Astrocyte (in vitro differentiated cells and primary cell): ENCODE measurements around the gene NT5DC3. TPM values are rescaled to one million over a fixed set of nuclear protein-coding genes. Genes with fewer than 3 reads are reported as not detected.

ENCODE experiments used
- DNase-seq: peaks from one replicate; pipeline ENCODE4 v3.0.0-alpha.2; 2010; ENCODE audit warnings: low read depth
- FAIRE-seq: peaks from 2 replicates; lab custom pipeline; 2011; peaks lifted over from hg19 to GRCh38; lab: Jason Lieb, UNC
- H2AFZ ChIP-seq: 2 replicates; pipeline ENCODE4 v1.6.0; 2012; ENCODE audit warnings: low read depth, low read length, inconsistent platforms
- H3K27ac ChIP-seq: 2 replicates; pipeline ENCODE4 v1.5.1; 2011; ENCODE audit warnings: low read depth, low read length, inconsistent platforms
- H3K27me3 ChIP-seq: 2 replicates; pipeline ENCODE4 v1.6.0; 2011; ENCODE audit warnings: low read length, inconsistent platforms; ENCODE audit not compliant: insufficient read depth
- H3K36me3 ChIP-seq: 2 replicates; pipeline ENCODE4 v1.5.1; 2011; ENCODE audit warnings: low read length, inconsistent platforms; ENCODE audit not compliant: insufficient read depth
- H3K4me1 ChIP-seq: 2 replicates; pipeline ENCODE4 v1.5.1; 2011; ENCODE audit warnings: low read length, inconsistent platforms; ENCODE audit not compliant: insufficient read depth
- H3K4me2 ChIP-seq: 2 replicates; pipeline ENCODE4 v1.6.0; 2012; ENCODE audit warnings: low read length, inconsistent platforms
- H3K4me3 ChIP-seq: 2 replicates; pipeline ENCODE4 v1.5.1; 2011; ENCODE audit warnings: low read depth, mild to moderate bottlenecking, low read length, inconsistent platforms; ENCODE audit not compliant: insufficient read depth
- H3K79me2 ChIP-seq: 2 replicates; pipeline ENCODE4 v1.6.0; 2012; ENCODE audit warnings: mild to moderate bottlenecking, low read length, inconsistent platforms; ENCODE audit not compliant: insufficient read depth
- H3K9ac ChIP-seq: 2 replicates; pipeline ENCODE4 v1.6.0; 2012; ENCODE audit warnings: mild to moderate bottlenecking, low read length, inconsistent platforms
- H3K9me3 ChIP-seq: 2 replicates; pipeline ENCODE4 v1.5.1; 2012; ENCODE audit warnings: low read depth, mild to moderate bottlenecking, low read length, inconsistent platforms; ENCODE audit not compliant: insufficient read depth
- H4K20me1 ChIP-seq: 2 replicates; pipeline ENCODE4 v1.6.0; 2012; ENCODE audit warnings: low read length, inconsistent platforms; ENCODE audit not compliant: insufficient read depth
- H3K27ac Mint-ChIP-seq: one replicate; pipeline ENCODE4 v1.8.0; 2021; ENCODE audit warnings: mild to moderate bottlenecking, mixed read lengths; ENCODE audit not compliant: unreplicated experiment
- H3K27me3 Mint-ChIP-seq: one replicate; pipeline ENCODE4 v1.8.0; 2021; ENCODE audit warnings: low read depth, mixed read lengths; ENCODE audit not compliant: unreplicated experiment
- H3K36me3 Mint-ChIP-seq: one replicate; pipeline ENCODE4 v1.8.0; 2021; ENCODE audit warnings: low read depth, mixed read lengths; ENCODE audit not compliant: unreplicated experiment
- H3K4me1 Mint-ChIP-seq: one replicate; pipeline ENCODE4 v1.8.0; 2021; ENCODE audit warnings: low read depth, mixed read lengths; ENCODE audit not compliant: unreplicated experiment
- H3K4me3 Mint-ChIP-seq: one replicate; pipeline ENCODE4 v1.8.0; 2021; ENCODE audit warnings: mild to moderate bottlenecking, moderate library complexity, mixed read lengths; ENCODE audit not compliant: unreplicated experiment
- H3K9me3 Mint-ChIP-seq: one replicate; pipeline ENCODE4 v1.8.0; 2021; ENCODE audit warnings: mild to moderate bottlenecking, mixed read lengths; ENCODE audit not compliant: unreplicated experiment
- CTCF ChIP-seq: IDR thresholded peaks from 2 replicates; pipeline ENCODE4 v1.5.1; 2011; ENCODE audit warnings: low read depth, mild to moderate bottlenecking, inconsistent platforms, low read length, moderate library complexity; ENCODE audit not compliant: insufficient read depth
- EZH2 ChIP-seq: IDR thresholded peaks from 2 replicates; pipeline ENCODE4 v1.6.1; 2012; ENCODE audit warnings: mild to moderate bottlenecking, low read length, inconsistent platforms; ENCODE audit not compliant: insufficient read depth
- total RNA-seq: library from RNA; stranded (reverse); gene quantifications from 2 replicates; pipeline ENCODE4 v1.2.1, GENCODE V29; 2021

Gene NT5DC3
- total RNA-seq, 1 donor from 2014 or later, result 13.6 TPM

DNA sequence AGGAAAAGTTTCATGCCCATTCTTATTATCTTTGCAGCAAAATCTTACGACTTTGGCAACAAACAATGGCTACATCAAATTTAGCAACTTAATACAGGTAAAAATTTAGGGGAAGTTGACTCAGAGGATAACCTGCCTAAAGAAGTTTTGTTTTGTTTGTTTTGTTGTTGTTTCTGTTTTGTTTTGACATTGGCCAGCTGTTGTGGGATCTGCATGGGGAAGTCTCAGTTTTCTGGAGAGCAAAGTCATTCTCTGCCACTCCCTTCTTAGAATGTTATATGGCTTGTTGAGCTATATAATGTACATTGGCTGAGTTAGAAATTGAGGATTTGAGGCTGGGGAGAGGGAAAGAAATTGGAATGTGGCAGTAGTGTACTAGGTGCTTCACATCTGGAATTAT, 109.5 kb downstream of the NT5DC3 start:
- Mint-ChIP-seq H3K4me1 (peaks cover 2% of the 10 kb centered on the region), H3K4me3 (no peak overlapping the region), H3K36me3 (no peaks in the 10 kb centered on the region), H3K27me3 (peaks cover 25% of the 10 kb centered on the region), H3K27ac (no peak overlapping the region), H3K9me3 (peaks cover 8% of the 10 kb centered on the region)
- no peak for FAIRE-seq
- H4K20me1 ChIP-seq, result no peaks in the 10 kb centered on the region
- no peak overlapping the region for H3K4me2 ChIP-seq
- H3K9me3 ChIP-seq, result no peaks in the 10 kb centered on the region
- no peak overlapping the region for H3K4me3 ChIP-seq
- TF ChIP-seq CTCF, result no peak
- no peak overlapping the region for H3K27ac ChIP-seq
- no peaks in the 10 kb centered on the region for H3K4me1 ChIP-seq
- H3K27me3 ChIP-seq, result peaks cover 3% of the 10 kb centered on the region
- DNase-seq, result no peak
- no peaks in the 10 kb centered on the region for H3K36me3 ChIP-seq
- no peak overlapping the region for H3K9ac ChIP-seq
- no peak overlapping the region for H2AFZ ChIP-seq
- H3K79me2 ChIP-seq, result no peaks in the 10 kb centered on the region

DNA sequence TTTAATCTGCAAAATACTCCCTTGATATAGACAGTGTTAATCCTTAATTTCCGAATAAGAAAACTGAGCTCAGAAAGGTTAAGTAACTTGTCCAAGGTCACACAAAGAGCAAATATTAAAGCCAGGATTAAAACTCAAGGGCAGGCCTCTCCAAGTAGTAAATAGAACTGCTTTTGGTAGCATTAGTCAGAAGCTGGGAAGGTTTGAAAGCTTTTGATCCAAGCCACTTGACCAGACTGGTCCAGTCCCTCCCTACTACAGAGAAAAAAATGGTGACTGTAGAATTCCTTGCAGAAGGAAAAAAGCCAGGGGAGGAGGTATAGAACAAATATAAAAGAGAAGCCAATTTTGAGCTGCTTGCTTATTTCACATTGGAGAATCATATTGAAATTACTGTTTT, 111.5 kb downstream of the NT5DC3 start:
- H3K4me2 ChIP-seq, result no peak overlapping the region
- no peaks in the 10 kb centered on the region for H3K36me3 ChIP-seq
- H3K79me2 ChIP-seq, result no peaks in the 10 kb centered on the region
- no peak overlapping the region for H3K9ac ChIP-seq
- Mint-ChIP-seq H3K9me3 (peaks cover 3% of the 10 kb centered on the region), H3K36me3 (no peaks in the 10 kb centered on the region), H3K4me3 (no peak overlapping the region), H3K27me3 (peaks cover 16% of the 10 kb centered on the region), H3K27ac (no peak overlapping the region), H3K4me1 (peaks cover 2% of the 10 kb centered on the region)
- H2AFZ ChIP-seq, result no peak overlapping the region
- no peak overlapping the region for H3K4me3 ChIP-seq
- DNase-seq (peak; percentile 9), FAIRE-seq (no peak)
- H3K27me3 ChIP-seq, result no peaks in the 10 kb centered on the region
- no peak overlapping the region for H3K27ac ChIP-seq
- no peaks in the 10 kb centered on the region for H3K4me1 ChIP-seq
- H4K20me1 ChIP-seq, result no peaks in the 10 kb centered on the region
- no peak for TF ChIP-seq EZH2
- no peak for TF ChIP-seq CTCF
- no peaks in the 10 kb centered on the region for H3K9me3 ChIP-seq

DNA sequence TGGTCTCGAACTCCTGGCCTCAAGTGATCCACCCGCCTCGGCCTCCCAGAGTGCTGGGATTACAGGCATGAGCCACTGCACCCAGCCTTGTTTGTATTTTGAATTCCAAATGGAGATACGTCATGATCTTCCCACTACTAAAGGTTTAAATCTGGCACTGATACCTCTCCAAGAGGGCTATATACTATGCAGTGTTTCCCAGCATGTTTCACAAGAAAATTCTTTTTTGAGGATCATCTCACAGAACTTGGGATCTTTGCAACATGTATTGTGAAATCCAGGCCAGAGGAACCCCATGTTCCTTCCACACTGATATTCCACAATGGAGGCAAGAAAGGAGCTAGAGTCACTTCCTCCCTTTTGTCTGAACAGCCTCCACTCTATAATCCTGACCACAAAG, 112.7 kb downstream of the NT5DC3 start:
- H3K27me3 Mint-ChIP-seq, result peaks cover 8% of the 10 kb centered on the region
- no peak for FAIRE-seq
- no peak overlapping the region for H2AFZ ChIP-seq

More for the DNA sequence above, 112.7 kb downstream of the NT5DC3 start:
- no peak for DNase-seq
- Histone ChIP-seq H3K9me3 (no peaks in the 10 kb centered on the region), H3K4me2 (no peak overlapping the region), H3K27ac (no peak overlapping the region), H4K20me1 (no peaks in the 10 kb centered on the region), H3K36me3 (no peaks in the 10 kb centered on the region), H3K27me3 (peaks cover 3% of the 10 kb centered on the region), H3K9ac (no peak overlapping the region), H3K79me2 (no peaks in the 10 kb centered on the region), H3K4me3 (no peak overlapping the region), H3K4me1 (no peaks in the 10 kb centered on the region)
- Mint-ChIP-seq H3K36me3 (no peaks in the 10 kb centered on the region), H3K4me3 (no peak overlapping the region), H3K4me1 (peaks cover 2% of the 10 kb centered on the region), H3K9me3 (peaks cover 3% of the 10 kb centered on the region), H3K27ac (no peak overlapping the region)
- TF ChIP-seq EZH2, result no peak
- TF ChIP-seq CTCF, result no peak
